K562 (cell line): ENCODE data around the gene VCAN. TPM values are rescaled to one million over a fixed set of nuclear protein-coding genes. Genes with fewer than 3 reads are reported as not detected.

ENCODE experiments used
- ATAC-seq: fragments of 200-7000 bp; cut with Tn5 transposase; 3 replicates; pipeline ENCODE4 v1.9.1; 2020; ENCODE audit warnings: moderate library complexity
- BruUV-seq: library from RNA; stranded (reverse); fragments of 400-500 nt; replicated peaks from 2 replicates; lab custom pipeline; 2021; lab: Mats Ljungman, UMichigan
- CTCF ChIA-PET: fragments of 300-600 bp; formaldehyde crosslinking; extraction: SDS; loops from one replicate; lab custom pipeline; 2021; ENCODE audit warnings: low intra/inter-chr PET ratio; lab: Yijun Ruan, JAX
- POLR2A ChIA-PET: fragments of 300-600, 350-650 bp; sonication (Branson Sonifier 250); formaldehyde crosslinking; extraction: SDS; loops from one replicate; lab custom pipeline; 2021; ENCODE audit warnings: antibody characterized with exemption, inconsistent platforms; lab: Yijun Ruan, JAX
- DNase-seq, 4 experiments: peaks; one replicate each; pipeline versions ENCODE4 v3.0.0 to v3.0.0-alpha.2; 2011 to 2018; ENCODE audit warnings: low spot score in 3 of 4, mixed read lengths in 3 of 4; ENCODE audit errors: extremely low read depth in 1 of 4
- FAIRE-seq: peaks from 2 replicates; lab custom pipeline; 2011; peaks lifted over from hg19 to GRCh38; lab: Jason Lieb, UNC
- H2AFZ ChIP-seq: 2 replicates; pipeline ENCODE4 v1.6.0; 2011; ENCODE audit warnings: low read depth, low read length, control low read depth, inconsistent platforms
- H3K27ac ChIP-seq: fragments of 200-600 bp; 3 replicates; pipeline ENCODE4 v1.8.0; 2011; ENCODE audit warnings: low read depth, mild to moderate bottlenecking, control low read depth, inconsistent platforms, low read length, moderate library complexity, mixed read lengths; ENCODE audit errors: extremely low read depth
- H3K27me3 ChIP-seq, 2 experiments: fragments of 300-600 bp in 1 of 2; 2 replicates in 1 of 2; 3 replicates in 1 of 2; pipeline versions ENCODE4 v1.6.0 to v1.8.0; 2011; ENCODE audit warnings: inconsistent platforms in 2 of 2, low read length in 2 of 2, mild to moderate bottlenecking in 1 of 2, mixed read lengths in 1 of 2, moderate library complexity in 1 of 2; ENCODE audit not compliant: control insufficient read depth in 2 of 2, insufficient read depth in 2 of 2
- H3K36me3 ChIP-seq: fragments of 300-600 bp; 3 replicates; pipeline ENCODE4 v1.8.0; 2011; ENCODE audit warnings: mild to moderate bottlenecking, low read length, inconsistent platforms; ENCODE audit not compliant: control insufficient read depth, insufficient read depth
- H3K4me1 ChIP-seq, 2 experiments: fragments of 200-600 bp in 1 of 2; replicated peaks in 1 of 2; 2 replicates in 1 of 2; 3 replicates in 1 of 2; pipeline versions ENCODE4 v1.5.1 to v1.8.0; 2011; ENCODE audit warnings: inconsistent platforms in 2 of 2, low read length in 2 of 2, mild to moderate bottlenecking in 1 of 2, mixed read lengths in 1 of 2, moderate library complexity in 1 of 2; ENCODE audit not compliant: control insufficient read depth in 2 of 2, insufficient read depth in 2 of 2
- H3K4me2 ChIP-seq: 2 replicates; pipeline ENCODE4 v1.6.1; 2011; ENCODE audit warnings: low read length, control low read depth, inconsistent platforms, mixed read lengths; ENCODE audit not compliant: insufficient read depth
- H3K4me3 ChIP-seq: fragments of 200-600 bp; sonication (generic), shearing (Covaris generic); 2 replicates; pipeline ENCODE4 v1.5.1; 2016; ENCODE audit warnings: control low read depth, inconsistent platforms
- H3K79me2 ChIP-seq: fragments of 200-600 bp; 3 replicates; pipeline ENCODE4 v1.8.0; 2011; ENCODE audit warnings: low read length, inconsistent platforms; ENCODE audit not compliant: control insufficient read depth, insufficient read depth
- H3K9ac ChIP-seq, 2 experiments: 2 replicates each; pipeline versions ENCODE4 v1.6.0 to v1.6.1; 2011; ENCODE audit warnings: low read depth in 2 of 2, low read length in 2 of 2, control low read depth in 1 of 2, inconsistent platforms in 1 of 2, mild to moderate bottlenecking in 1 of 2, mixed read lengths in 1 of 2; ENCODE audit not compliant: insufficient read depth in 1 of 2
- H3K9me1 ChIP-seq: one replicate; pipeline ENCODE4 v1.6.0; 2011; ENCODE audit warnings: inconsistent platforms, mild to moderate bottlenecking, low read length, moderate library complexity; ENCODE audit not compliant: control insufficient read depth, insufficient read depth
- H3K9me3 ChIP-seq: replicated peaks from 2 replicates; pipeline ENCODE4 v1.5.1; 2011; ENCODE audit warnings: low read depth, low read length, inconsistent platforms; ENCODE audit not compliant: control insufficient read depth, insufficient read depth
- H4K20me1 ChIP-seq: replicated peaks from 2 replicates; pipeline ENCODE4 v1.6.1; 2011; ENCODE audit warnings: low read length, inconsistent platforms, mixed read lengths; ENCODE audit not compliant: control insufficient read depth, insufficient read depth
- FOXP1 ChIP-seq: sonication (generic); formaldehyde crosslinking; IDR thresholded peaks from 2 replicates; pipeline ENCODE4 v1.8.0; 2022; ENCODE audit warnings: mild to moderate bottlenecking, missing genetic modification reagents
- NEUROD1 ChIP-seq: fragments of 150-350 bp; IDR thresholded peaks from 2 replicates; pipeline ENCODE4 v1.6.1; 2014; ENCODE audit warnings: borderline replicate concordance, low read length, low read depth; ENCODE audit not compliant: partially characterized antibody
- NFIC ChIP-seq: fragments of 450-650 bp; IDR thresholded peaks from 2 replicates; pipeline ENCODE4 v1.6.1; 2017; ENCODE audit warnings: mild to moderate bottlenecking, inconsistent platforms
- PTTG1 ChIP-seq: fragments of 450-650 bp; IDR thresholded peaks from 2 replicates; pipeline ENCODE4 v1.6.1; 2016; ENCODE audit warnings: low read depth, mild to moderate bottlenecking, missing genetic modification characterization, missing compliant biosample characterization
- ZNF449 ChIP-seq: fragments of 250-450 bp; sonication (Bioruptor Pico); IDR thresholded peaks from 2 replicates; pipeline ENCODE4 v1.8.0; 2022; ENCODE audit warnings: moderate library complexity, mild to moderate bottlenecking, inconsistent platforms
- WGBS: fragments of 100-300 bp; shearing (Covaris generic); methylation state at CpG from one replicate; pipeline ENCODE4 v1.1.6; 2016; ENCODE audit warnings: low coverage, mixed read lengths; ENCODE audit not compliant: insufficient coverage; ENCODE audit errors: missing lambda C conversion rate; 5-methylcytosine and 5-hydroxymethylcytosine counted together
- in situ Hi-C: fragments of 300-500 bp; cut with MboI; formaldehyde crosslinking; loops from 4 replicates; pipeline ENCODE4 v1.15.0; 2018; ENCODE audit warnings: inconsistent platforms, mixed read lengths
- intact Hi-C: fragments of 100-400 bp; cut with micrococcal nuclease; formaldehyde crosslinking; loops from 2 replicates; pipeline ENCODE4 v1.14.2; 2022
- polyA plus RNA-seq, 8 experiments: library from polyadenylated mRNA; depleted of rRNA in 4 of 8; stranded (reverse) in 5 of 8; unstranded in 3 of 8; fragments of >200 nt; fragmentation: Nextera tagmentation in 2 of 8; fragmentation: Illumina TruSeq in 1 of 8; extraction: Ambion mirVana in 2 of 8; extraction: Trizol in 1 of 8; gene quantifications; 2 replicates each; pipeline versions ENCODE4 v1.2.1 to v1.2.3, GENCODE V29; 2011 to 2014; ENCODE audit warnings: inconsistent platforms in 1 of 8, missing spikeins in 1 of 8
- total RNA-seq, 7 experiments: library from RNA; depleted of rRNA in 6 of 7; stranded (reverse); fragments of >200 nt in 6 of 7; fragmentation: Illumina TruSeq in 2 of 7; extraction: Trizol in 2 of 7; gene quantifications; 2 replicates each; pipeline versions ENCODE4 v1.2.1 to v1.2.3, GENCODE V29; 2011 to 2021; ENCODE audit warnings: low replicate concordance in 1 of 7

VCAN gene
- total and polyA plus RNA-seq, 9 of the 15 experiments (the other 6 are each of a cell fraction or from before 2014, with no cell fraction given), result 0.01 to 0.33 (median 0.05) TPM

GRCh38 chr5:83446253-83446947 is 25.1 kb upstream of the VCAN start:
- no peak for FAIRE-seq

More at GRCh38 chr5:83446253-83446947, 25.1 kb upstream of the VCAN start:
- no peak for TF ChIP-seq NFIC
- TF ChIP-seq PTTG1 (tag), result no peak
- no peak for TF ChIP-seq ZNF449 (CRISPR knock-in tag)
- TF ChIP-seq NEUROD1, result no peak
- TF ChIP-seq FOXP1 (CRISPR knock-in tag), result no peak
- CTCF ChIA-PET, result no interaction called here
- no peaks in the 10 kb centered on the region for H3K79me2 ChIP-seq
- H3K27ac ChIP-seq, result no peak overlapping the region
- H3K4me3 ChIP-seq, result no peak overlapping the region
- H3K9me1 ChIP-seq, result no peaks in the 10 kb centered on the region
- no peak overlapping the region for H2AFZ ChIP-seq
- intact Hi-C loops, result no loop called here
- no peak overlapping the region for H3K4me2 ChIP-seq
- in situ Hi-C loops, result no loop called here
- no TSS peak for BruUV-seq
- H4K20me1 ChIP-seq, result no peaks in the 10 kb centered on the region
- WGBS, result 3% methylated on average over 4 of the region's 4 CpGs
- no peak for DNase-seq
- H3K27me3 ChIP-seq, result no peaks in the 10 kb centered on the region
- no peaks in the 10 kb centered on the region for H3K4me1 ChIP-seq
- ATAC-seq, result no peak
- no peaks in the 10 kb centered on the region for H3K36me3 ChIP-seq
- POLR2A ChIA-PET, result no interaction called here
- no peaks in the 10 kb centered on the region for H3K9me3 ChIP-seq
- no peak overlapping the region for H3K9ac ChIP-seq
